Endothelial cell of umbilical vein (primary cell): ENCODE measurements around the gene PBX3. TPM values are rescaled to one million over a fixed set of nuclear protein-coding genes. Genes with fewer than 3 reads are reported as not detected.

ENCODE experiments used
- BruUV-seq: library from RNA; stranded (reverse); fragments of 400-500 nt; replicated peaks from 2 replicates; lab custom pipeline; 2021; lab: Mats Ljungman, UMichigan
- CTCF ChIA-PET: fragments of 300-600, 350-600 bp; sonication (Branson Sonifier 250); formaldehyde crosslinking; loops from one replicate; lab custom pipeline; 2021; ENCODE audit warnings: antibody characterized with exemption, inconsistent platforms; lab: Charles Lee
- POLR2A ChIA-PET: fragments of 300-600, 350-600 bp; sonication (Branson Sonifier 250); formaldehyde crosslinking; loops from one replicate; lab custom pipeline; 2021; ENCODE audit warnings: antibody characterized with exemption, inconsistent platforms; lab: Charles Lee
- DNase-seq: peaks from one replicate; pipeline ENCODE4 v3.0.0-alpha.2; 2011; ENCODE audit warnings: low read depth, low spot score
- FAIRE-seq: peaks from 2 replicates; lab custom pipeline; 2011; peaks lifted over from hg19 to GRCh38; lab: Jason Lieb, UNC
- H2AFZ ChIP-seq: 2 replicates; pipeline ENCODE4 v1.6.0; 2012; ENCODE audit warnings: low read depth, low read length, control low read depth, inconsistent platforms
- H3K27ac ChIP-seq: 2 replicates; pipeline ENCODE4 v1.5.1; 2011; ENCODE audit warnings: low read depth, mild to moderate bottlenecking, control low read depth, low read length, moderate library complexity; ENCODE audit not compliant: insufficient read depth
- H3K27me3 ChIP-seq, 2 experiments: 2 replicates each; pipeline versions ENCODE4 v1.6.0 to v1.6.1; 2011; ENCODE audit warnings: low read length in 2 of 2, mixed read lengths in 1 of 2; ENCODE audit not compliant: control insufficient read depth in 2 of 2, insufficient read depth in 2 of 2
- H3K36me3 ChIP-seq, 2 experiments: 2 replicates in 1 of 2; 3 replicates in 1 of 2; pipeline ENCODE4 v1.5.1; 2011; ENCODE audit warnings: low read length in 2 of 2, mild to moderate bottlenecking in 1 of 2, moderate library complexity in 1 of 2; ENCODE audit not compliant: control insufficient read depth in 2 of 2, insufficient read depth in 2 of 2; ENCODE audit errors: extremely low read depth in 1 of 2
- H3K4me1 ChIP-seq: 3 replicates; pipeline ENCODE4 v1.5.1; 2011; ENCODE audit warnings: mild to moderate bottlenecking, low read length; ENCODE audit not compliant: control insufficient read depth, insufficient read depth; ENCODE audit errors: extremely low read depth
- H3K4me2 ChIP-seq: 2 replicates; pipeline ENCODE4 v1.6.1; 2011; ENCODE audit warnings: low read length, control low read depth, mixed read lengths; ENCODE audit not compliant: insufficient read depth
- H3K4me3 ChIP-seq, 3 experiments: fragments of 200-600 bp in 1 of 3; sonication (generic), shearing (Covaris generic) in 1 of 3; replicated peaks in 1 of 3; 2 replicates each; pipeline ENCODE4 v1.5.1; 2011 to 2016; ENCODE audit warnings: control low read depth in 3 of 3, low read length in 3 of 3, mild to moderate bottlenecking in 2 of 3, inconsistent platforms in 1 of 3, low read depth in 1 of 3, moderate library complexity in 1 of 3; ENCODE audit not compliant: insufficient read depth in 1 of 3
- H3K79me2 ChIP-seq: 2 replicates; pipeline ENCODE4 v1.6.0; 2012; ENCODE audit warnings: low read length, inconsistent platforms; ENCODE audit not compliant: control insufficient read depth, insufficient read depth
- H3K9ac ChIP-seq: replicated peaks from 2 replicates; pipeline ENCODE3; 2011; ENCODE audit warnings: low read length, control low read depth; ENCODE audit not compliant: insufficient read depth; ENCODE audit errors: extremely low read depth
- H3K9me1 ChIP-seq: replicated peaks from 3 replicates; pipeline ENCODE4 v1.6.0; 2011; ENCODE audit warnings: mild to moderate bottlenecking, low read length; ENCODE audit not compliant: control insufficient read depth, insufficient read depth; ENCODE audit errors: extremely low read depth
- H3K9me3 ChIP-seq: replicated peaks from 2 replicates; pipeline ENCODE4 v1.5.1; 2012; ENCODE audit warnings: low read length, inconsistent platforms; ENCODE audit not compliant: control insufficient read depth, insufficient read depth
- H4K20me1 ChIP-seq: replicated peaks from 2 replicates; pipeline ENCODE3; 2011; ENCODE audit warnings: mild to moderate bottlenecking, low read length; ENCODE audit not compliant: control insufficient read depth, insufficient read depth; ENCODE audit errors: extremely low read depth
- EZH2 ChIP-seq: IDR thresholded peaks from 2 replicates; pipeline ENCODE4 v1.6.1; 2012; ENCODE audit warnings: borderline replicate concordance, low read depth, mild to moderate bottlenecking, moderate library complexity, low read length, inconsistent platforms; ENCODE audit not compliant: severe bottlenecking
- FOS ChIP-seq: IDR thresholded peaks from 2 replicates; pipeline ENCODE4 v1.6.1; 2011; ENCODE audit warnings: mild to moderate bottlenecking, low read length, moderate library complexity, borderline replicate concordance; ENCODE audit not compliant: insufficient read depth
- GATA2 ChIP-seq: IDR thresholded peaks from 2 replicates; pipeline ENCODE4 v1.7.0; 2011; ENCODE audit warnings: low read depth, mild to moderate bottlenecking, moderate library complexity, mixed read lengths, low read length; ENCODE audit not compliant: insufficient read length, insufficient read depth
- JUN ChIP-seq: IDR thresholded peaks from 2 replicates; pipeline ENCODE4 v1.6.1; 2011; ENCODE audit warnings: borderline replicate concordance, low read depth; ENCODE audit not compliant: insufficient read length, insufficient read depth
- MYC ChIP-seq: IDR thresholded peaks from one replicate; pipeline ENCODE4 v1.6.1; 2011; ENCODE audit warnings: mild to moderate bottlenecking, low read depth, low read length
- POLR2A ChIP-seq: IDR thresholded peaks from 2 replicates; pipeline ENCODE4 v1.6.1; 2012; ENCODE audit warnings: low read depth, mild to moderate bottlenecking, control low read depth, low read length
- POLR2AphosphoS5 ChIP-seq: IDR thresholded peaks from 2 replicates; pipeline ENCODE4 v1.6.1; 2012; ENCODE audit warnings: low read depth, mild to moderate bottlenecking, control low read depth, low read length, moderate library complexity; ENCODE audit not compliant: insufficient read depth
- dilution Hi-C: fragments of 300-500 bp; cut with MboI; formaldehyde crosslinking; loops from one replicate; pipeline ENCODE4 v1.15.0; 2019; ENCODE audit warnings: low sequenced_read_pairs; ENCODE audit not compliant: extremely low pct_ligation_motif_present
- intact Hi-C: fragments of 100-400 bp; cut with micrococcal nuclease; formaldehyde crosslinking; loops from one replicate; pipeline ENCODE4 v1.10.0; 2022
- polyA plus RNA-seq, 4 experiments: library from polyadenylated mRNA; depleted of rRNA in 3 of 4; stranded (reverse) in 3 of 4; unstranded in 1 of 4; fragments of >200 nt; gene quantifications; 2 replicates each; pipeline versions ENCODE4 v1.2.1 to v1.2.3, GENCODE V29; 2011 to 2012; ENCODE audit warnings: missing spikeins in 1 of 4
- total RNA-seq: library from RNA; stranded (reverse); gene quantifications from 2 replicates; pipeline ENCODE4 v1.2.3, GENCODE V29; 2021
- TF ChIP-seq, protein P1 (sequence below): IDR thresholded peaks from 2 replicates; pipeline ENCODE4 v1.6.1; 2011; ENCODE audit not compliant: insufficient read depth, insufficient read length
- TF ChIP-seq, protein P2 (sequence below), 2 donors: IDR thresholded peaks; 1 replicate in 1 of 2; 2 replicates in 1 of 2; pipeline ENCODE4 v1.5.1; 2011; ENCODE audit warnings: low read length in 2 of 2, mild to moderate bottlenecking in 2 of 2, moderate library complexity in 2 of 2, control low read depth in 1 of 2, inconsistent platforms in 1 of 2, low read depth in 1 of 2; ENCODE audit not compliant: insufficient read depth in 1 of 2; ENCODE audit errors: extremely low read depth in 1 of 2

PBX3 gene
- total and polyA plus RNA-seq, 2 donors (not counting 3 experiments of a cell fraction or from before 2014, with no cell fraction given), result 18.8 to 42.0 TPM

DNA sequence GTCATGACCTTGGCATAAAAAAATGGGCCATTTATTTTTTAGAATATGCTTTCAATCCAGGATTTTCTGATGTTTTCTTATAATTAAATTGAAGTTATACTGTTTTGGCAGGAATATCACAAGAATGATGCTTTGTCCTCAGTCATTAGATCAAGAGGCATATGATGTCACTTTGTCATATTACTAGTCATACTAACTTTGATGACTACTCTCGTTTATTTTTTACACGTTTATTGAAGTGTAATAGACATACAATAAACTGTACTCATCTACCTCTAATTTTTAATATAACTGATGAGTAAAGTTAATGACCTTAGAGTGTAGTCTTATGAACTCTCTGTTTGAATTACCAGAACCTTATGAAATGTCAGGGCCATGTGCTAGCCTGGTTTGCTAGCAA, 56.4 kb downstream of the PBX3 start:
- BruUV-seq, result no TSS peak
- ChIA-PET CTCF (interaction anchor here (1.2 kb wide), 1 partner anchor 34 kb away, joined by 3 read pairs; no protein-coding TSS in a partner anchor), POLR2A (no interaction called here)
- no peaks in the 10 kb centered on the region for H3K36me3 ChIP-seq
- no peaks in the 10 kb centered on the region for H4K20me1 ChIP-seq
- FAIRE-seq, result no peak
- H3K79me2 ChIP-seq, result peaks cover 5% of the 10 kb centered on the region
- H3K9me3 ChIP-seq, result no peaks in the 10 kb centered on the region
- no peak for DNase-seq
- intact Hi-C loops (no loop called here), dilution Hi-C loops (no loop called here)
- H3K4me3 ChIP-seq, result no peak overlapping the region
- H3K27me3 ChIP-seq, result no peaks in the 10 kb centered on the region
- no peak overlapping the region for H3K4me2 ChIP-seq
- H2AFZ ChIP-seq, result no peak overlapping the region
- no peaks in the 10 kb centered on the region for H3K9me1 ChIP-seq
- no peak overlapping the region for H3K27ac ChIP-seq
- TF ChIP-seq POLR2AphosphoS5 (no peak), JUN (no peak), POLR2A (no peak), FOS (no peak), EZH2 (no peak), GATA2 (no peak), MYC (no peak)
- TF ChIP-seq, protein P1, sequence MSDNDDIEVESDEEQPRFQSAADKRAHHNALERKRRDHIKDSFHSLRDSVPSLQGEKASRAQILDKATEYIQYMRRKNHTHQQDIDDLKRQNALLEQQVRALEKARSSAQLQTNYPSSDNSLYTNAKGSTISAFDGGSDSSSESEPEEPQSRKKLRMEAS, result no peak
- TF ChIP-seq, protein P2, sequence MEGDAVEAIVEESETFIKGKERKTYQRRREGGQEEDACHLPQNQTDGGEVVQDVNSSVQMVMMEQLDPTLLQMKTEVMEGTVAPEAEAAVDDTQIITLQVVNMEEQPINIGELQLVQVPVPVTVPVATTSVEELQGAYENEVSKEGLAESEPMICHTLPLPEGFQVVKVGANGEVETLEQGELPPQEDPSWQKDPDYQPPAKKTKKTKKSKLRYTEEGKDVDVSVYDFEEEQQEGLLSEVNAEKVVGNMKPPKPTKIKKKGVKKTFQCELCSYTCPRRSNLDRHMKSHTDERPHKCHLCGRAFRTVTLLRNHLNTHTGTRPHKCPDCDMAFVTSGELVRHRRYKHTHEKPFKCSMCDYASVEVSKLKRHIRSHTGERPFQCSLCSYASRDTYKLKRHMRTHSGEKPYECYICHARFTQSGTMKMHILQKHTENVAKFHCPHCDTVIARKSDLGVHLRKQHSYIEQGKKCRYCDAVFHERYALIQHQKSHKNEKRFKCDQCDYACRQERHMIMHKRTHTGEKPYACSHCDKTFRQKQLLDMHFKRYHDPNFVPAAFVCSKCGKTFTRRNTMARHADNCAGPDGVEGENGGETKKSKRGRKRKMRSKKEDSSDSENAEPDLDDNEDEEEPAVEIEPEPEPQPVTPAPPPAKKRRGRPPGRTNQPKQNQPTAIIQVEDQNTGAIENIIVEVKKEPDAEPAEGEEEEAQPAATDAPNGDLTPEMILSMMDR (IDR thresholded peaks at IDR 0.05; ENCODE audit: extremely low read depth in 1 of 2, insufficient read depth in 1 of 2, low read depth in 1 of 2, low read length in 2 of 2), result no peak
- H3K4me1 ChIP-seq, result no peaks in the 10 kb centered on the region
- no peak overlapping the region for H3K9ac ChIP-seq
